Mesendoderm (in vitro differentiated cells): ENCODE data around the gene BRICD5.

ENCODE experiments used
- DNase-seq: peaks from one replicate; pipeline ENCODE4 v3.0.0; 2013
- H2AK5ac ChIP-seq: 2 replicates; pipeline ENCODE4 v1.6.1; 2013; ENCODE audit warnings: low read length, inconsistent platforms
- H2BK120ac ChIP-seq: 2 replicates; pipeline ENCODE4 v1.6.1; 2013; ENCODE audit warnings: low read depth, mild to moderate bottlenecking, low read length, moderate library complexity, mixed read lengths
- H2BK15ac ChIP-seq: replicated peaks from 2 replicates; pipeline ENCODE4 v1.6.1; 2013; ENCODE audit warnings: low read depth, mild to moderate bottlenecking, moderate library complexity
- H2BK5ac ChIP-seq: 2 replicates; pipeline ENCODE4 v1.6.1; 2013; ENCODE audit warnings: low read length, inconsistent platforms
- H3K18ac ChIP-seq: 2 replicates; pipeline ENCODE4 v1.6.1; 2013; ENCODE audit warnings: mild to moderate bottlenecking, low read length, mixed read lengths
- H3K23ac ChIP-seq: one replicate; pipeline ENCODE4 v1.6.1; 2013; ENCODE audit warnings: low read length
- H3K27ac ChIP-seq: 2 replicates; pipeline ENCODE4 v1.5.1; 2013; ENCODE audit warnings: low read depth, mild to moderate bottlenecking, inconsistent platforms, low read length, moderate library complexity
- H3K27me3 ChIP-seq: 2 replicates; pipeline ENCODE4 v1.6.1; 2013; ENCODE audit warnings: low read length, control low read depth, mild to moderate bottlenecking, inconsistent platforms; ENCODE audit not compliant: insufficient read depth, poor library complexity
- H3K36me3 ChIP-seq: 2 replicates; pipeline ENCODE4 v1.6.1; 2013; ENCODE audit warnings: low read length, inconsistent platforms; ENCODE audit not compliant: control insufficient read depth, insufficient read depth
- H3K4ac ChIP-seq: one replicate; pipeline ENCODE4 v1.6.1; 2013; ENCODE audit warnings: low read depth, mild to moderate bottlenecking, low read length, moderate library complexity
- H3K4me1 ChIP-seq: 2 replicates; pipeline ENCODE4 v1.6.1; 2013; ENCODE audit warnings: low read depth, low read length, inconsistent platforms; ENCODE audit not compliant: control insufficient read depth
- H3K4me2 ChIP-seq: 2 replicates; pipeline ENCODE4 v1.6.1; 2013; ENCODE audit warnings: low read length
- H3K4me3 ChIP-seq: 2 replicates; pipeline ENCODE4 v1.5.1; 2013; ENCODE audit warnings: mild to moderate bottlenecking, low read length
- H3K56ac ChIP-seq: one replicate; pipeline ENCODE4 v1.6.1; 2013; ENCODE audit warnings: low read length
- H3K79me1 ChIP-seq: 2 replicates; pipeline ENCODE4 v1.6.1; 2013; ENCODE audit warnings: low read length, inconsistent platforms
- H3K79me2 ChIP-seq: 2 replicates; pipeline ENCODE4 v1.6.1; 2013; ENCODE audit warnings: mild to moderate bottlenecking, low read length; ENCODE audit not compliant: control insufficient read depth, insufficient read depth
- H3K9ac ChIP-seq: 2 replicates; pipeline ENCODE4 v1.6.1; 2013; ENCODE audit warnings: low read length, inconsistent platforms
- H4K5ac ChIP-seq: one replicate; pipeline ENCODE4 v1.6.1; 2013; ENCODE audit warnings: low read length
- H4K8ac ChIP-seq: one replicate; pipeline ENCODE4 v1.6.1; 2013; ENCODE audit warnings: low read depth, mild to moderate bottlenecking, control low read depth, low read length, moderate library complexity
- WGBS: extraction: QIAGEN DNeasy Blood & Tissue Kit; methylation state at CpG from one replicate; pipeline ENCODE4 v1.1.7; 2013; ENCODE audit warnings: low lambda C conversion rate, missing lambda C conversion rate; ENCODE audit not compliant: insufficient coverage; ENCODE audit errors: extremely low coverage; 5-methylcytosine and 5-hydroxymethylcytosine counted together

Gene BRICD5

DNA sequence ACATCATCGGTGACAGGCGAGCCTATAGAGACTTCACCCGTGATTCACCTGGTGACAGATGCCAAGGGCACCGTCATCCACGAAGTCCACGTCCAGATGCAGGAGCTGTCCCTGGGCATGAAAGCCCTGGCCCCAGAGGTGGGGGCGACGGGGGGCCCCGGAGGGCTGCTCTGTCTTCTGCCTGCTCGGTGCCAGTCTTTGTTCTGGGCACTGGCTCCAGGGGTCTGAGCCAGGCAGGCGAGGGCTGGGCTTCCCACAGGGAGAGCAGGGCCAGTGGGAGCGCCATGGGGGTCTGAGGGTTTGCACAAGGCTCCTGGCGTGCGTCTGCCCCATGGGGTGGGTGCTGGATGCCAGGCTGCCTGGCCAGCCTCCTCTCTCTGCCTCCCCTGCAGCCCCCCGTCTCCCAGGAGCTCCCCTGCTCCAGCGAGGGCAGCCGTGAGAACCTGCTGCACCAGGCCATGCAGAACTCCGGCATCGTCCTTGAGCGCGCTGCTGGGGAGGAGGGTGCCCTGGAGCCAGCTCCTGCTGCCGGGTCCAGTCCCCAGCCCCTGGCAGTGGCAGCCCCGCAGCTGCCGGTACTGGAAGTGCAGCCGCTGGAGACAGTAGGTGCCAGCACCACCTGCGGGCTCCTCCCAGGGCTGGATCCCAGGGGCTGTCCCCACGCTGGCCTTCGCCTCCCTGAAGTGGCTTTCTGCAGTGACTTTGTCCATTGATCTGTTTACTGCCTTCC, 22.5 kb upstream of the BRICD5 start:
- H3K4me3 ChIP-seq = no peak overlapping the region
- H3K9ac ChIP-seq = no peak overlapping the region
- H3K27ac ChIP-seq = no peak overlapping the region
- H3K56ac ChIP-seq = no peak overlapping the region
- H3K27me3 ChIP-seq = peaks cover 3% of the 10 kb centered on the region
- H2BK5ac ChIP-seq = no peak overlapping the region
- no peaks in the 10 kb centered on the region for H3K36me3 ChIP-seq
- H3K4me1 ChIP-seq = no peaks in the 10 kb centered on the region
- no peak overlapping the region for H3K23ac ChIP-seq
- no peak overlapping the region for H4K5ac ChIP-seq
- no peak for DNase-seq
- no peak overlapping the region for H3K18ac ChIP-seq
- no peak overlapping the region for H2BK120ac ChIP-seq
- H2BK15ac ChIP-seq = no peak overlapping the region
- H2AK5ac ChIP-seq = no peak overlapping the region
- no peak overlapping the region for H4K8ac ChIP-seq
- WGBS = no CpG with 5 or more reads among the region's 28 CpGs
- H3K4me2 ChIP-seq = no peak overlapping the region
- H3K79me2 ChIP-seq = no peaks in the 10 kb centered on the region
- no peak overlapping the region for H3K4ac ChIP-seq
- no peaks in the 10 kb centered on the region for H3K79me1 ChIP-seq

DNA sequence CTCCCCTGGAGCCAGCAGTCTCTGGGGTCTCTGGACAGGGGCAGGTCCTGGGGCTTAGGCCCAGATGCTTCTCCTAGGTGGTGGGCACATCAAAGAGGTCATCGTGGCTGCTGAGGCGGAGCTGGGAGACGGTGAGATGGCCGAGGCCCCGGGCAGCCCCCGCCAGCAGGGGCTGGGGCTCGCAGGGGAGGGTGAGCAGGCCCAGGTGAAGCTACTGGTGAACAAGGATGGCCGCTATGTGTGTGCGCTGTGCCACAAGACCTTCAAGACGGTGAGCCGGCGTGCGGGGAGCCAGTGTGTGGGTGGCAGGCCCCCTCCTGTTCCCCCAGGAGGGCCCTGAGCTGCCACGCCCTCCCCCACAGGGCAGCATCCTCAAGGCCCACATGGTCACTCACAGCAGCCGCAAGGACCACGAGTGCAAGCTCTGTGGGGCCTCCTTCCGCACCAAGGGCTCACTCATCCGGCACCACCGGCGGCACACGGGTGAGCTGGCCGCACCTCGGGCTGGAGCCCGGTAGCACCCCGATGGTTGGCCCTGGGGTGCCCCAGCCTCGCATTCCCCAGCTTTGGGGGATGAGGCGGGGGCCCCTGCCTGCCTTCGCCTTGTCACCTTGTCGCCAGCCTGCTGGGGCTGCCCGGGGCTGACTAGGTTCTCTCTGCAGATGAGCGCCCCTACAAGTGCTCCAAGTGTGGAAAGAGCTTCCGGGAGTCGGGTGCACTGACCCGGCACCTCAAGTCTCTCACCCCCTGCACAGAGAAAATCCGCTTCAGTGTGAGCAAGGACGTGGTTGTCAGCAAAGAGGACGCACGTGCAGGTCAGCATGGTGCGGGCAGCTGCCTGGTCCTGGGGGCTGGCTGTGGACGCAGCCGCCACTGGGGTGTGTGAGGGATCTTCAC, 21.7 kb upstream of the BRICD5 start:
- no peak overlapping the region for H3K56ac ChIP-seq
- no peaks in the 10 kb centered on the region for H3K4me1 ChIP-seq
- peaks cover 3% of the 10 kb centered on the region for H3K27me3 ChIP-seq
- no peak overlapping the region for H4K8ac ChIP-seq
- no peak overlapping the region for H3K4me2 ChIP-seq
- no peak overlapping the region for H3K9ac ChIP-seq
- DNase-seq = no peak
- H3K79me2 ChIP-seq = peaks cover 2% of the 10 kb centered on the region
- no peaks in the 10 kb centered on the region for H3K36me3 ChIP-seq
- no CpG with 5 or more reads among the region's 41 CpGs for WGBS
- H3K18ac ChIP-seq = no peak overlapping the region
- no peak overlapping the region for H3K4me3 ChIP-seq
- H2AK5ac ChIP-seq = no peak overlapping the region
- H3K27ac ChIP-seq = no peak overlapping the region
- H3K79me1 ChIP-seq = peaks cover 3% of the 10 kb centered on the region
- no peak overlapping the region for H2BK5ac ChIP-seq
- H4K5ac ChIP-seq = no peak overlapping the region
- H3K4ac ChIP-seq = no peak overlapping the region
- no peak overlapping the region for H2BK120ac ChIP-seq
- H2BK15ac ChIP-seq = no peak overlapping the region
- H3K23ac ChIP-seq = no peak overlapping the region

DNA sequence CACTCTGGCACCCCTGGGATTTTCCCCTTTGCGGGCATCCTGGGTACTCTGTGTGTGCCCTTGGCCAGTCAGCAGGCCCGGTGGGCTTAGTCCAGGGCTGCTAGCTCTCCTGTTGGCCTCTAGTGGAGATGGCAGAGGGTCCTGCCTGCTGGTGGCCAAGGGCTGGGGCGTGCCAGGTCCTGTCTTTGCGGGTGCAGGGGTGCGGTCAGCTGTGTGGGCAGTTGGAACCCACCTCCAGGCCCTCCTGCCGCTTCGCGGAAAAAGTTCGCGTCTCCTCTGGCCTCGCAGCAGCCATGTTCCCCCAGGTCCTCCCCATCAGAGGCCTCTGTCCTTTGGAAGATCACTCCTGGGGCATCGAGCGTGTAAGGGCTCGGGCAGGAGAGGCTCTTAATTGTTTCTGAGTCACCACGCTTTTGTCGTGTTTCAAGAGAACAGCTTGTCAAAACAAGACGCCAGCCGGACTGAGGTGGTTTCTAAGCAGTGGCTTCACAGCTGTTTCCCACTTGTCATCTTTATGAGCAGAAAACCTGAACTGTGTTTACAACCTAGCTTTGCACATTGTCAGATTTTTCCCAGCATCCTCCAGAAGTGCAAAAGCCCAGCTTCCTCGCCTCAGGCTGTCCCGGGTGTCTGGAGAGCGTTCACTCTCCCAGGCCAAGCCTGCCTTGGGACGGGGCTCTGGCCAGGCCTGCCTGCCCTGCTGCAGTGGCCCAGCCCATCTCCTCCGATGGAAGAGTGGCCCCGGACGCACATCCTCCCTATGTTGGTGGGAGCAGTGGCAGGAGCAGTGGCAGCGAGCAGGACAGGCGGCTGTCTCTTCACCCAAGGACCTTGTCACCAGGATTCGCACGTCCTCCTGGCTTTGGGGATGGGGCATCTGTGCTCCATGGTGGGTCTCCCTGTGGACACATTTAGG, 20.6 kb upstream of the BRICD5 start:
- H3K27ac ChIP-seq = no peak overlapping the region
- H4K5ac ChIP-seq = no peak overlapping the region
- no peak overlapping the region for H3K4me2 ChIP-seq
- no CpG with 5 or more reads among the region's 29 CpGs for WGBS
- DNase-seq = no peak
- peaks cover 7% of the 10 kb centered on the region for H3K79me1 ChIP-seq
- H3K56ac ChIP-seq = no peak overlapping the region
- no peak overlapping the region for H3K18ac ChIP-seq
- H3K23ac ChIP-seq = no peak overlapping the region
- no peaks in the 10 kb centered on the region for H3K36me3 ChIP-seq
- no peak overlapping the region for H2AK5ac ChIP-seq
- no peak overlapping the region for H3K4ac ChIP-seq
- H2BK120ac ChIP-seq = no peak overlapping the region
- no peak overlapping the region for H2BK15ac ChIP-seq
- H2BK5ac ChIP-seq = no peak overlapping the region
- no peak overlapping the region for H4K8ac ChIP-seq
- no peaks in the 10 kb centered on the region for H3K4me1 ChIP-seq
- peaks cover 6% of the 10 kb centered on the region for H3K79me2 ChIP-seq
- no peak overlapping the region for H3K9ac ChIP-seq
- H3K27me3 ChIP-seq = no peaks in the 10 kb centered on the region
- H3K4me3 ChIP-seq = no peak overlapping the region

DNA sequence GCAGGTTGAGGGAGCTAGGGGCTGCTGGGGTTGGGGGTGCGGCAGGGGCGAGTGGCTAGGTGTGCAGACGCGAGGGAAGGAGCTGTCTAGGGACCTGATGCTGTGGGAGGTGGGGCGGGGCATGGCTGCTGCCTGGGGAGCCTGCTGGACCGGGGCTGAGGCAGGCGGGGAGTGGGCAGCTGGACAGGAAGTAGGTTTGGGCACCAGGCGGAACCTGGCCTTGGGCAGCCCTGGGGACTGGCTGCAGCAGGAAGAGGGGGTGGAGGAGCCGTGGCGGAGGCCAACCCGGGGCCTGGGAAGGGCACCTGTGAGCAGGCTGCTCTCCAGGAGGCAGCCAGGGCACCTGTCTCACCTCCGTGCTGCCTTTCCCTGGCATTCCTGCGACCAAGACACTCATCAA, 19.7 kb upstream of the BRICD5 start:
- Histone ChIP-seq H2AK5ac (no peak overlapping the region), H3K56ac (no peak overlapping the region), H3K79me1 (peaks cover 10% of the 10 kb centered on the region), H3K4me2 (no peak overlapping the region), H2BK120ac (no peak overlapping the region), H3K79me2 (peaks cover 9% of the 10 kb centered on the region), H2BK5ac (no peak overlapping the region), H3K9ac (no peak overlapping the region), H3K4me1 (no peaks in the 10 kb centered on the region), H3K27me3 (no peaks in the 10 kb centered on the region), H3K4me3 (no peak overlapping the region), H4K5ac (no peak overlapping the region), H3K18ac (no peak overlapping the region), H3K4ac (no peak overlapping the region), H3K36me3 (no peaks in the 10 kb centered on the region), H3K23ac (no peak overlapping the region), H2BK15ac (no peak overlapping the region), H3K27ac (no peak overlapping the region), H4K8ac (no peak overlapping the region)
- DNase-seq = no peak
- no CpG with 5 or more reads among the region's 13 CpGs for WGBS

DNA sequence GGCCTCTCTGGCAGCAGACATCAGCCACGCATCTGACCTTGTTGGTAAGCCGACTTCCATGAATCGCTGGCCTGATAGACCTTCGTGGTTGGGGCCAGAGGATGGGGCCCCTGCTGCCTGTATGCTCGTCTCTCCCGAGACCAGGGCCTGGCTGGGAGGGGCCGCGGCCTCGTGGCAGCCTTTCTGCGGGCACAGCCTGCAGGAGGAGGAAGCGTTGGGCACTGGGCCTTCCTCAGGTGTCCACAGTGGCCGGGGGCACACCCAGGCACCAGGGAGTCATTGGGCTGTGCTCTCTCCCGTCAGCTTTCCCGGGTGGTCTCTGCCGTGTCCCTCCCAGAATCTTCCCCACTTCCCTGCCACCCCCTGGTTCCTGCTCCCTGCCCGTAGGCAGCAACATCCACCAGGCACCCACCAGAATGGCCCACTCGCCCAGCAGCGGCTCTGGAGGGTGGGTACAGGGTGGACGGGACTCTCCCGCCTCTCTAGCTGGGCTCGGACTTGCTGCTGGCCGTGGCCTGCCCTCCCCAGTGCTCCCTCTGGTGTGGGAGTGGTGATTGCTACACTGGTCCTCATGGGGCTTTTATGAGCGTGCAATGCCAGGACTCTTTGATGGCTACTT, 19.1 kb upstream of the BRICD5 start:
- Histone ChIP-seq H3K27me3 (no peaks in the 10 kb centered on the region), H3K4ac (no peak overlapping the region), H3K4me1 (no peaks in the 10 kb centered on the region), H3K27ac (no peak overlapping the region), H3K36me3 (no peaks in the 10 kb centered on the region), H3K79me2 (peaks cover 13% of the 10 kb centered on the region), H3K9ac (no peak overlapping the region), H3K18ac (no peak overlapping the region), H3K4me3 (no peak overlapping the region), H4K5ac (no peak overlapping the region), H3K23ac (no peak overlapping the region), H3K79me1 (peaks cover 12% of the 10 kb centered on the region), H3K4me2 (no peak overlapping the region), H4K8ac (no peak overlapping the region), H2BK5ac (no peak overlapping the region), H2BK15ac (no peak overlapping the region), H2AK5ac (no peak overlapping the region), H3K56ac (no peak overlapping the region), H2BK120ac (no peak overlapping the region)
- DNase-seq = no peak
- no CpG with 5 or more reads among the region's 23 CpGs for WGBS
